Mesenchymal stem cell (in vitro differentiated cells and primary cell): Measurements from ENCODE around the gene SMOC2.

Experiments
- DNase-seq: peaks from one replicate; pipeline ENCODE4 v3.0.0-alpha.2; 2013
- H2AFZ ChIP-seq: one replicate; pipeline ENCODE4 v1.6.1; 2013; ENCODE audit warnings: low read depth, mild to moderate bottlenecking, control low read depth, inconsistent platforms, low read length, moderate library complexity
- H2AK5ac ChIP-seq: 2 replicates; pipeline ENCODE4 v1.6.1; 2013; ENCODE audit warnings: low read length, moderate library complexity, mild to moderate bottlenecking, inconsistent platforms; ENCODE audit not compliant: severe bottlenecking
- H2BK120ac ChIP-seq: one replicate; pipeline ENCODE4 v1.6.1; 2013; ENCODE audit warnings: low read depth, mild to moderate bottlenecking, inconsistent platforms, low read length, moderate library complexity
- H2BK12ac ChIP-seq, 2 experiments: one replicate each; pipeline ENCODE4 v1.6.1; 2013; ENCODE audit warnings: inconsistent platforms in 2 of 2, low read length in 2 of 2, mild to moderate bottlenecking in 2 of 2, moderate library complexity in 2 of 2, control low read depth in 1 of 2
- H2BK15ac ChIP-seq: one replicate; pipeline ENCODE4 v1.6.1; 2013; ENCODE audit warnings: mild to moderate bottlenecking, low read depth, inconsistent platforms; ENCODE audit not compliant: poor library complexity, severe bottlenecking
- H2BK5ac ChIP-seq: 2 replicates; pipeline ENCODE4 v1.6.1; 2013; ENCODE audit warnings: low read depth, mild to moderate bottlenecking, low read length, control low read depth, inconsistent platforms; ENCODE audit not compliant: poor library complexity, severe bottlenecking
- H3K14ac ChIP-seq, 2 experiments: one replicate each; pipeline ENCODE4 v1.6.1; 2013; ENCODE audit warnings: inconsistent platforms in 2 of 2, low read length in 2 of 2, control low read depth in 1 of 2, mild to moderate bottlenecking in 1 of 2, moderate library complexity in 1 of 2
- H3K18ac ChIP-seq, 2 experiments: one replicate each; pipeline ENCODE4 v1.6.1; 2013; ENCODE audit warnings: inconsistent platforms in 2 of 2, low read length in 2 of 2, control low read depth in 1 of 2, low read depth in 1 of 2, mild to moderate bottlenecking in 1 of 2
- H3K23ac ChIP-seq, 2 experiments: one replicate each; pipeline ENCODE4 v1.6.1; 2013; ENCODE audit warnings: inconsistent platforms in 2 of 2, low read length in 2 of 2, mild to moderate bottlenecking in 2 of 2, moderate library complexity in 2 of 2, control low read depth in 1 of 2
- H3K27ac ChIP-seq: 2 replicates; pipeline ENCODE4 v1.5.1; 2013; ENCODE audit warnings: mild to moderate bottlenecking, moderate library complexity, low read length, control low read depth, inconsistent platforms; ENCODE audit not compliant: poor library complexity, severe bottlenecking
- H3K27me3 ChIP-seq, 2 experiments: 2 replicates each; pipeline versions ENCODE4 v1.6.1 to v1.7.0; 2013; ENCODE audit warnings: low read length in 2 of 2, mild to moderate bottlenecking in 2 of 2, moderate library complexity in 2 of 2, control low read depth in 1 of 2, inconsistent platforms in 1 of 2; ENCODE audit not compliant: control insufficient read depth in 1 of 2, insufficient read depth in 1 of 2
- H3K36me3 ChIP-seq, 2 experiments: 2 replicates each; pipeline versions ENCODE4 v1.6.1 to v1.7.0; 2013; ENCODE audit warnings: low read length in 2 of 2, control low read depth in 1 of 2, inconsistent platforms in 1 of 2, low read depth in 1 of 2, mild to moderate bottlenecking in 1 of 2; ENCODE audit not compliant: insufficient read depth in 2 of 2, control insufficient read depth in 1 of 2
- H3K4ac ChIP-seq, 2 experiments: one replicate each; pipeline ENCODE4 v1.6.1; 2013; ENCODE audit warnings: inconsistent platforms in 2 of 2, low read length in 2 of 2, mild to moderate bottlenecking in 2 of 2, moderate library complexity in 2 of 2, control low read depth in 1 of 2, low read depth in 1 of 2
- H3K4me1 ChIP-seq: 2 replicates; pipeline ENCODE4 v1.6.1; 2013; ENCODE audit warnings: low read depth, low read length, control low read depth; ENCODE audit not compliant: control insufficient read depth, insufficient read depth
- H3K4me2 ChIP-seq: 2 replicates; pipeline ENCODE4 v1.6.1; 2013; ENCODE audit warnings: low read length, mild to moderate bottlenecking, inconsistent platforms; ENCODE audit not compliant: poor library complexity, severe bottlenecking
- H3K4me3 ChIP-seq, 2 experiments: 2 replicates each; pipeline versions ENCODE4 v1.5.1 to v1.7.0; 2013; ENCODE audit warnings: low read length in 2 of 2, mild to moderate bottlenecking in 2 of 2, control low read depth in 1 of 2, low read depth in 1 of 2; ENCODE audit not compliant: insufficient read depth in 1 of 2
- H3K79me1 ChIP-seq: replicated peaks from 2 replicates; pipeline ENCODE4 v1.6.1; 2013; ENCODE audit warnings: mild to moderate bottlenecking, control low read depth, low read length, inconsistent platforms; ENCODE audit not compliant: poor library complexity, severe bottlenecking
- H3K9ac ChIP-seq: 2 replicates; pipeline ENCODE4 v1.7.0; 2013; ENCODE audit warnings: mild to moderate bottlenecking, low read length, moderate library complexity
- H3K9me3 ChIP-seq: 2 replicates; pipeline ENCODE4 v1.7.0; 2013; ENCODE audit warnings: mild to moderate bottlenecking, low read length; ENCODE audit not compliant: control insufficient read depth
- H4K8ac ChIP-seq: one replicate; pipeline ENCODE4 v1.6.1; 2013; ENCODE audit warnings: inconsistent platforms, mild to moderate bottlenecking, low read length, moderate library complexity
- H4K91ac ChIP-seq: one replicate; pipeline ENCODE4 v1.6.1; 2013; ENCODE audit warnings: mild to moderate bottlenecking, low read length, inconsistent platforms
- WGBS: methylation state at CpG from one replicate; pipeline ENCODE4 v1.1.7; 2013; ENCODE audit warnings: mixed read lengths; 5-methylcytosine and 5-hydroxymethylcytosine counted together

The SMOC2 gene

GRCh38 chr6:168576388-168576787 lies 135.4 kb downstream of the SMOC2 start:
- Histone ChIP-seq H3K14ac (no peak overlapping the region), H3K36me3 (no peaks in the 10 kb centered on the region), H3K9me3 (no peaks in the 10 kb centered on the region), H2BK5ac (no peak overlapping the region), H3K9ac (no peak overlapping the region), H2BK120ac (no peak overlapping the region), H2BK15ac (no peak overlapping the region), H3K4ac (no peak overlapping the region), H3K79me1 (no peaks in the 10 kb centered on the region), H4K91ac (no peak overlapping the region), H2AK5ac (no peak overlapping the region), H3K27ac (no peak overlapping the region), H2BK12ac (no peak overlapping the region), H2AFZ (no peak overlapping the region), H3K18ac (no peak overlapping the region), H3K4me2 (no peak overlapping the region), H3K27me3 (peaks cover 0 to 11% of the 10 kb centered on the region in 2 experiments), H3K23ac (no peak overlapping the region), H3K4me3 (no peak overlapping the region), H4K8ac (no peak overlapping the region), H3K4me1 (peaks cover 1% of the 10 kb centered on the region)
- 90% methylated on average over 14 of the region's 14 CpGs for WGBS
- DNase-seq, result no peak

- H3K27ac ChIP-seq, result no peak overlapping the region
- H3K4ac ChIP-seq, result no peak overlapping the region
- H2AFZ ChIP-seq, result no peak overlapping the region
- WGBS, result 86% methylated on average over 9 of the region's 9 CpGs
- no peak overlapping the region for H3K14ac ChIP-seq
- no peak overlapping the region for H2AK5ac ChIP-seq
- H3K4me1 ChIP-seq, result peaks cover 1% of the 10 kb centered on the region
- H3K36me3 ChIP-seq, result no peaks in the 10 kb centered on the region
- no peak for DNase-seq
- H3K4me2 ChIP-seq, result no peak overlapping the region
- no peaks in the 10 kb centered on the region for H3K9me3 ChIP-seq
- peaks cover 0 to 11% of the 10 kb centered on the region in 2 experiments for H3K27me3 ChIP-seq
- H2BK5ac ChIP-seq, result no peak overlapping the region
- H2BK15ac ChIP-seq, result no peak overlapping the region
- no peak overlapping the region for H3K4me3 ChIP-seq
- H4K91ac ChIP-seq, result no peak overlapping the region
- no peak overlapping the region for H2BK120ac ChIP-seq
- H3K9ac ChIP-seq, result no peak overlapping the region
- H3K79me1 ChIP-seq, result no peaks in the 10 kb centered on the region
- H3K23ac ChIP-seq, result no peak overlapping the region
- no peak overlapping the region for H3K18ac ChIP-seq
- H4K8ac ChIP-seq, result no peak overlapping the region
- no peak overlapping the region for H2BK12ac ChIP-seq
Observed at GRCh38 chr6:168577496-168577895, 136.5 kb downstream of the SMOC2 start.

GRCh38 chr6:168578036-168578435 lies 137.1 kb downstream of the SMOC2 start:
- Histone ChIP-seq H3K23ac (no peak overlapping the region), H3K18ac (no peak overlapping the region), H2BK12ac (no peak overlapping the region), H3K4me3 (no peak overlapping the region), H3K36me3 (no peaks in the 10 kb centered on the region), H3K4me2 (no peak overlapping the region), H3K27me3 (peaks cover 0 to 11% of the 10 kb centered on the region in 2 experiments), H2AK5ac (no peak overlapping the region), H3K9ac (no peak overlapping the region), H3K4me1 (peaks cover 1% of the 10 kb centered on the region), H2BK5ac (no peak overlapping the region), H2BK15ac (no peak overlapping the region), H3K27ac (no peak overlapping the region), H3K9me3 (no peaks in the 10 kb centered on the region), H3K4ac (no peak overlapping the region), H4K8ac (no peak overlapping the region), H3K14ac (no peak overlapping the region), H3K79me1 (no peaks in the 10 kb centered on the region), H4K91ac (no peak overlapping the region), H2BK120ac (no peak overlapping the region), H2AFZ (no peak overlapping the region)
- 75% methylated on average over 8 of the region's 8 CpGs for WGBS
- DNase-seq, result no peak

GRCh38 chr6:168581236-168581635 lies 140.3 kb downstream of the SMOC2 start:
- DNase-seq, result no peak
- Histone ChIP-seq H3K79me1 (no peaks in the 10 kb centered on the region), H3K27ac (no peak overlapping the region), H3K27me3 (peaks cover 3 to 11% of the 10 kb centered on the region in 2 experiments), H3K9me3 (no peaks in the 10 kb centered on the region), H2AFZ (no peak overlapping the region), H3K4me1 (no peaks in the 10 kb centered on the region), H2BK5ac (no peak overlapping the region), H3K18ac (no peak overlapping the region), H2BK15ac (no peak overlapping the region), H3K36me3 (no peaks in the 10 kb centered on the region), H2BK120ac (no peak overlapping the region), H2BK12ac (no peak overlapping the region), H3K4me3 (no peak overlapping the region), H3K23ac (no peak overlapping the region), H3K4me2 (no peak overlapping the region), H3K14ac (no peak overlapping the region), H3K9ac (no peak overlapping the region), H2AK5ac (no peak overlapping the region), H4K8ac (no peak overlapping the region), H3K4ac (no peak overlapping the region), H4K91ac (no peak overlapping the region)
- WGBS, result 91% methylated on average over 7 of the region's 12 CpGs
